Smooth muscle cell (in vitro differentiated cells): Measurements from ENCODE around the gene FBN2. TPM values are rescaled to one million over a fixed set of nuclear protein-coding genes. Genes with fewer than 3 reads are reported as not detected.
"Not testable (repeated sequence)": the region's sequence is repeated elsewhere in the genome, so short reads cannot be mapped to it uniquely, and the experiment has no call there.

Experiments
- DNase-seq: peaks from one replicate; lab custom pipeline; 2025; ENCODE audit not compliant: unreplicated experiment; lab: John Stamatoyannopoulos, UW
- H2AFZ ChIP-seq: fragments of 200-600 bp; sonication (generic); 2 replicates; pipeline ENCODE4 v1.6.0; 2016; ENCODE audit warnings: antibody characterized with exemption, low read depth, mild to moderate bottlenecking
- H3F3A ChIP-seq: fragments of 200-600 bp; sonication (generic); 2 replicates; pipeline ENCODE4 v1.6.0; 2017; ENCODE audit warnings: antibody characterized with exemption, low read depth
- H3K27ac ChIP-seq: fragments of 200-600 bp; sonication (generic); 2 replicates; pipeline ENCODE4 v1.5.1; 2016; ENCODE audit warnings: low read depth, mild to moderate bottlenecking
- H3K27me3 ChIP-seq: fragments of 200-600 bp; sonication (generic); 2 replicates; pipeline ENCODE4 v1.6.1; 2016; ENCODE audit warnings: low read depth, mild to moderate bottlenecking
- H3K36me3 ChIP-seq: fragments of 200-600 bp; sonication (generic); 2 replicates; pipeline ENCODE4 v1.5.1; 2016; ENCODE audit warnings: low read depth
- H3K4me1 ChIP-seq: fragments of 200-600 bp; sonication (generic); 2 replicates; pipeline ENCODE4 v1.5.1; 2016; ENCODE audit warnings: low read depth
- H3K4me2 ChIP-seq: fragments of 200-600 bp; sonication (generic); 2 replicates; pipeline ENCODE4 v1.6.0; 2016; ENCODE audit warnings: mild to moderate bottlenecking
- H3K4me3 ChIP-seq: fragments of 200-600 bp; sonication (generic); 2 replicates; pipeline ENCODE4 v1.5.1; 2016; ENCODE audit warnings: mild to moderate bottlenecking
- H3K79me2 ChIP-seq: fragments of 200-600 bp; sonication (generic); 2 replicates; pipeline ENCODE4 v1.6.0; 2016; ENCODE audit warnings: low read depth, mild to moderate bottlenecking
- H3K9ac ChIP-seq: fragments of 200-600 bp; sonication (generic); 2 replicates; pipeline ENCODE4 v1.6.0; 2016; ENCODE audit warnings: low read depth
- H3K9me3 ChIP-seq: fragments of 200-600 bp; sonication (generic); replicated peaks from 2 replicates; pipeline ENCODE4 v1.5.1; 2016; ENCODE audit warnings: low read depth
- H4K20me1 ChIP-seq: fragments of 200-600 bp; sonication (generic); 2 replicates; pipeline ENCODE4 v1.6.0; 2016; ENCODE audit warnings: low read depth
- WGBS: methylation state at CpG from one replicate; pipeline ENCODE4 v1.1.7; 2016; ENCODE audit warnings: low lambda C conversion rate; 5-methylcytosine and 5-hydroxymethylcytosine counted together
- polyA plus RNA-seq: library from polyadenylated mRNA; unstranded; fragments of >200 nt; fragmentation: Nextera tagmentation; extraction: Ambion mirVana; gene quantifications from 2 replicates; pipeline ENCODE4 v1.2.1, GENCODE V29; 2016
- total RNA-seq: library from RNA; depleted of rRNA; stranded (reverse); fragments of >200 nt; gene quantifications from 2 replicates; pipeline ENCODE4 v1.2.3, GENCODE V29; 2014
- TF ChIP-seq, protein P1 (sequence below): fragments of 200-600 bp; sonication (generic); IDR thresholded peaks from 2 replicates; pipeline ENCODE4 v1.5.1; 2017; ENCODE audit warnings: borderline replicate concordance, mild to moderate bottlenecking, antibody characterized with exemption; ENCODE audit not compliant: insufficient read depth, poor library complexity, severe bottlenecking

The FBN2 gene
- total and polyA plus RNA-seq, 2 experiments from 2014 or later = 17.2 to 25.9 TPM

DNA sequence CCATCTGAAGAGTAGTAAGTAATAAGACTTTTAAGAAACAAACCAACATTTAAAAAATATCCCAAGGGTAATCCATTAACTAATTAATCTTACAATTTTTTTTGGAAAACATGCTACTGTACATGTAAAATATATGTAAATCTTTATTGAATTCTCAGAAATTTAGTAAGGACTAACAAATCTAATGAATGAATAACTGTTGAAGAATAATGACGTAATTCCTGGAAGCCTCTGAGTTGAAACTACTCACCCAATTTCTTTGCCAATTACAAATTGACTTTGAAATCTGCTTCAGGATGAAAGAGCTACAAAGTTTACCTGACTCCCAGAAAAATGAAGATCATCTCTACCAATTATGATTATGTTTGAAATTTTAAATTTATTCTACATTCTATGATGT is 21.1 kb downstream of the FBN2 start:
- WGBS = 100% methylated on average over 1 of the region's 1 CpG

DNA sequence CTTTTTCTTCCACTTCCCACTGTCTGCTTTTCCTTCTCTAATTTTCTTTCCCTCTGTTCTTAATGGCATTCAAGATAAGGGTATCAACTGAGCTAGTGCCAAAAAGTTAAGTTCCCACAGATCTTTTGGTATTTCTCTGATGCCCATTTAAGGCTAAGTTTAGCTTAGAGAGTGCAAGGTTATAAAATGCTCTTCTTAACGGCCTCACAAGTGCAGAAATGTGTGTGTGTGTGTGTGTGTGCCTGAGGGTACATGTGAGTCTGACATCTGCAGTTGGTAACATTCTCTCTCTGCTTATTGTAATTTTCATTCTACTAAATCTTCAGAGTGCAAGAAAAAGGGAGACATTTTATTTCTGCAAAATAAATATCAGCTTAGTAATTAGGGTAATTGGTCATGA is 24.2 kb downstream of the FBN2 start:
- Histone ChIP-seq H4K20me1 (no peaks in the 10 kb centered on the region), H3F3A (no peaks in the 10 kb centered on the region), H3K27ac (no peak overlapping the region), H3K9ac (no peak overlapping the region), H3K79me2 (no peaks in the 10 kb centered on the region), H3K36me3 (no peaks in the 10 kb centered on the region), H2AFZ (no peak overlapping the region), H3K27me3 (no peaks in the 10 kb centered on the region), H3K4me2 (no peak overlapping the region), H3K4me3 (no peak overlapping the region), H3K4me1 (no peaks in the 10 kb centered on the region), H3K9me3 (no peaks in the 10 kb centered on the region)
- DNase-seq = no peak
- TF ChIP-seq, protein P1, sequence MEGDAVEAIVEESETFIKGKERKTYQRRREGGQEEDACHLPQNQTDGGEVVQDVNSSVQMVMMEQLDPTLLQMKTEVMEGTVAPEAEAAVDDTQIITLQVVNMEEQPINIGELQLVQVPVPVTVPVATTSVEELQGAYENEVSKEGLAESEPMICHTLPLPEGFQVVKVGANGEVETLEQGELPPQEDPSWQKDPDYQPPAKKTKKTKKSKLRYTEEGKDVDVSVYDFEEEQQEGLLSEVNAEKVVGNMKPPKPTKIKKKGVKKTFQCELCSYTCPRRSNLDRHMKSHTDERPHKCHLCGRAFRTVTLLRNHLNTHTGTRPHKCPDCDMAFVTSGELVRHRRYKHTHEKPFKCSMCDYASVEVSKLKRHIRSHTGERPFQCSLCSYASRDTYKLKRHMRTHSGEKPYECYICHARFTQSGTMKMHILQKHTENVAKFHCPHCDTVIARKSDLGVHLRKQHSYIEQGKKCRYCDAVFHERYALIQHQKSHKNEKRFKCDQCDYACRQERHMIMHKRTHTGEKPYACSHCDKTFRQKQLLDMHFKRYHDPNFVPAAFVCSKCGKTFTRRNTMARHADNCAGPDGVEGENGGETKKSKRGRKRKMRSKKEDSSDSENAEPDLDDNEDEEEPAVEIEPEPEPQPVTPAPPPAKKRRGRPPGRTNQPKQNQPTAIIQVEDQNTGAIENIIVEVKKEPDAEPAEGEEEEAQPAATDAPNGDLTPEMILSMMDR = no peak
- WGBS = 3% methylated on average over 1 of the region's 1 CpG

More for the DNA sequence above, 21.1 kb downstream of the FBN2 start:
- Histone ChIP-seq H3F3A (no peaks in the 10 kb centered on the region), H2AFZ (no peak overlapping the region), H3K4me2 (no peak overlapping the region), H3K4me1 (no peaks in the 10 kb centered on the region), H3K79me2 (no peaks in the 10 kb centered on the region), H4K20me1 (no peaks in the 10 kb centered on the region), H3K9me3 (no peaks in the 10 kb centered on the region), H3K27me3 (no peaks in the 10 kb centered on the region), H3K4me3 (no peak overlapping the region), H3K27ac (no peak overlapping the region), H3K36me3 (no peaks in the 10 kb centered on the region), H3K9ac (no peak overlapping the region)
- TF ChIP-seq, protein P1 = no peak
- no peak for DNase-seq

DNA sequence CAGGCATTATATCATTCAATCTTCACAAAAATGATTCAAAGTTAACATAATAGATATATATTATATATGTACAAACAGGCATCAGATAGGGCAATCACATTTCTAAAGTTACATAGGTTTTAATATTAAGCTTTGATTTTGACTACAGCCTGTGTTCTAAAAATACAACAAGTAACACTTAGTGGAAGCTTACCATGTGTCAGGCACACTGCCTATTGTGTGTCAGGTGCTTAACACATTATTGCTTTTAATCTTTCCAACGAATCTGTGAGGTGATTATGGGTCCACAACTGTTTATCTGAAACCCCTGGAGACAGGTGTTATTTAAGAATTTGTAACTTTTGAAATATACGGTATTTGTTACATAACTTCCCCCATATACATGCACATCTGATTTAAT is 25.2 kb downstream of the FBN2 start:
- Histone ChIP-seq H3K4me1 (no peaks in the 10 kb centered on the region), H3K4me3 (no peak overlapping the region), H3K9ac (no peak overlapping the region), H3K79me2 (no peaks in the 10 kb centered on the region), H3K27me3 (no peaks in the 10 kb centered on the region), H3K4me2 (no peak overlapping the region), H3K36me3 (no peaks in the 10 kb centered on the region), H3K27ac (no peak overlapping the region), H4K20me1 (no peaks in the 10 kb centered on the region), H2AFZ (no peak overlapping the region), H3F3A (no peaks in the 10 kb centered on the region), H3K9me3 (no peaks in the 10 kb centered on the region)
- WGBS = 88% methylated on average over 2 of the region's 2 CpGs
- DNase-seq = no peak
- TF ChIP-seq, protein P1 = no peak

DNA sequence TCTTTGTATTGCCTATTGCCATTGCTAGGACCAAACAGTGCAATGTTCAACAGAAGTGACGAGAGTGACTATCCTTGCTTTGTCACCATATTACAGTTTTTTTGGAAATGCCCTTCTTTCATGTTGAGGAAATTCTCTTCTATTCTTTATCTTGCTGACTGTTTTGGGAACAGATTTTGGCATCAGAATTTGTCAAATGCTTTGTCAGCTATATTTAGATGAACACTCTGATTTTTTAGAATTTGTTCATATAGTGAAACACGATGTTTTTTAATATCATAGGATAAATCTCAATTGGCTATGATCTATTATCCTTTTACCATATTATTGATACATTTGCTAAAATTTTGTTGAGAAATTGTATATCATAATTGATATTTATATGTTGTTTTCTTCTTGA is 31.4 kb downstream of the FBN2 start:
- DNase-seq = no peak
- H3K4me1 ChIP-seq = no peaks in the 10 kb centered on the region
- no peak overlapping the region for H3K4me2 ChIP-seq
- H3K79me2 ChIP-seq = no peaks in the 10 kb centered on the region
- H3K9me3 ChIP-seq = no peaks in the 10 kb centered on the region
- no peaks in the 10 kb centered on the region for H3K27me3 ChIP-seq
- no peak overlapping the region for H2AFZ ChIP-seq
- no peaks in the 10 kb centered on the region for H4K20me1 ChIP-seq
- 97% methylated on average over 2 of the region's 2 CpGs for WGBS
- H3K27ac ChIP-seq = no peak overlapping the region
- no peak overlapping the region for H3K4me3 ChIP-seq
- TF ChIP-seq, protein P1 = no peak
- H3K9ac ChIP-seq = no peak overlapping the region
- no peaks in the 10 kb centered on the region for H3F3A ChIP-seq
- H3K36me3 ChIP-seq = peaks cover 6% of the 10 kb centered on the region

DNA sequence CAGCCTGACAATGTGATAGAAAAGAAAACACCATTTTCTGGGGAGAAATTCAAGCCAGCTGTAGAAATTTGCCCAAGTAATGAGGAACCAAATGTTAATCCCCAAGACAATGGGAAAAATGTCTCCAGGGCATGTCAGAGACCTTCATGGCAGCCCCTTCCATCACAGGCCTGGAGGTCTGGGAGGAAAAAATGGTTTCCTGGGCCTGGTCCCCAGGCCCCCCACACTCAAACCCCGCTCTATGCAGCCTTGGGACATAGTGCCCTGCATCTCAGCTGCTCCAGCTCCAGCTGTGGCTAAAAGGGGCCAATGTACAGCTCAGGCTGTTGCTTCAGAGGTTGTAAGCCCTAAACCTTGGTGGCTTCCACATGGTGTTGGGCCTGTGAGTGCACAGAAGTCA is 34.3 kb downstream of the FBN2 start:
- H3K9ac ChIP-seq, DNase-seq, H4K20me1 ChIP-seq, H3F3A ChIP-seq, H3K9me3 ChIP-seq, H2AFZ ChIP-seq, H3K27me3 ChIP-seq, H3K4me3 ChIP-seq, H3K4me1 ChIP-seq, H3K79me2 ChIP-seq, H3K4me2 ChIP-seq, H3K27ac ChIP-seq, H3K36me3 ChIP-seq: not testable (repeated sequence)
- 100% methylated on average over 1 of the region's 1 CpG for WGBS
